CD14-positive monocyte (primary cell): ENCODE measurements around the gene MAD1L1. TPM values are rescaled to one million over a fixed set of nuclear protein-coding genes. Genes with fewer than 3 reads are reported as not detected.

Experiments
- DNase-seq, 3 donors: peaks; one replicate each; pipeline ENCODE4 v3.0.0-alpha.2; 2011 to 2022
- H2AFZ ChIP-seq: 2 replicates; pipeline ENCODE4 v1.6.0; 2012; ENCODE audit warnings: mild to moderate bottlenecking, low read depth, low read length, inconsistent platforms; ENCODE audit not compliant: insufficient read depth, poor library complexity, severe bottlenecking
- H3K27ac ChIP-seq, 2 donors: 1 replicate in 1 of 2; 2 replicates in 1 of 2; pipeline ENCODE4 v1.5.1; 2012 to 2013; ENCODE audit warnings: low read length in 2 of 2, control low read depth in 1 of 2, inconsistent platforms in 1 of 2, low read depth in 1 of 2, mild to moderate bottlenecking in 1 of 2
- H3K27me3 ChIP-seq, 2 donors: one replicate each; pipeline versions ENCODE4 v1.6.0 to v1.6.1; 2011 to 2013; ENCODE audit warnings: low read length in 2 of 2; ENCODE audit not compliant: control insufficient read depth in 2 of 2, insufficient read depth in 2 of 2
- H3K36me3 ChIP-seq, 2 donors: replicated peaks in 1 of 2; 1 replicate in 1 of 2; 2 replicates in 1 of 2; pipeline versions ENCODE4 v1.5.1 to v1.6.1; 2012 to 2013; ENCODE audit warnings: low read length in 2 of 2, control low read depth in 1 of 2, inconsistent platforms in 1 of 2, mild to moderate bottlenecking in 1 of 2; ENCODE audit not compliant: insufficient read depth in 2 of 2, control insufficient read depth in 1 of 2
- H3K4me1 ChIP-seq, 2 donors: 1 replicate in 1 of 2; 2 replicates in 1 of 2; pipeline versions ENCODE4 v1.5.1 to v1.6.1; 2012 to 2013; ENCODE audit warnings: low read length in 2 of 2, control low read depth in 1 of 2, inconsistent platforms in 1 of 2, mild to moderate bottlenecking in 1 of 2, moderate library complexity in 1 of 2; ENCODE audit not compliant: insufficient read depth in 2 of 2, control insufficient read depth in 1 of 2
- H3K4me2 ChIP-seq: replicated peaks from 2 replicates; pipeline ENCODE3; 2012; ENCODE audit warnings: low read length, moderate library complexity, mild to moderate bottlenecking; ENCODE audit not compliant: poor library complexity, severe bottlenecking; ENCODE audit errors: extremely low read depth
- H3K4me3 ChIP-seq, 3 experiments: fragments of 200-600 bp in 1 of 3; sonication (generic) in 1 of 3; replicated peaks in 1 of 3; 1 replicate in 2 of 3; 2 replicates in 1 of 3; pipeline ENCODE4 v1.5.1; 2011 to 2013; ENCODE audit warnings: low read length in 3 of 3, mild to moderate bottlenecking in 3 of 3, control low read depth in 2 of 3, low read depth in 2 of 3, inconsistent platforms in 1 of 3, moderate library complexity in 1 of 3
- H3K79me2 ChIP-seq: 2 replicates; pipeline ENCODE4 v1.6.0; 2012; ENCODE audit warnings: mild to moderate bottlenecking, control low read depth, inconsistent platforms, low read length, moderate library complexity; ENCODE audit not compliant: insufficient read depth
- H3K9ac ChIP-seq: 2 replicates; pipeline ENCODE4 v1.6.0; 2017; ENCODE audit warnings: low read length, mild to moderate bottlenecking; ENCODE audit not compliant: insufficient read depth, poor library complexity, severe bottlenecking
- H3K9me3 ChIP-seq, 2 donors: replicated peaks in 1 of 2; 1 replicate in 1 of 2; 2 replicates in 1 of 2; pipeline versions ENCODE4 v1.5.1 to v1.6.1; 2012 to 2013; ENCODE audit warnings: low read length in 2 of 2, control low read depth in 1 of 2; ENCODE audit not compliant: control insufficient read depth in 1 of 2, insufficient read depth in 1 of 2
- H4K20me1 ChIP-seq: 2 replicates; pipeline ENCODE4 v1.6.0; 2012; ENCODE audit warnings: mild to moderate bottlenecking, low read length, control low read depth, moderate library complexity; ENCODE audit not compliant: insufficient read depth
- H3K27ac Mint-ChIP-seq, 7 donors: one replicate each; pipeline ENCODE4 v1.8.0; 2020; ENCODE audit warnings: mild to moderate bottlenecking in 7 of 7, mixed read lengths in 7 of 7, moderate library complexity in 6 of 7, inconsistent platforms in 2 of 7
- H3K27me3 Mint-ChIP-seq, 3 donors: one replicate each; pipeline ENCODE4 v1.8.0; 2021 to 2022; ENCODE audit warnings: low read depth in 3 of 3, mild to moderate bottlenecking in 3 of 3, mixed read lengths in 3 of 3, moderate library complexity in 3 of 3, inconsistent platforms in 1 of 3
- H3K36me3 Mint-ChIP-seq, 2 donors: one replicate each; pipeline ENCODE4 v1.8.0; 2020; ENCODE audit warnings: mixed read lengths in 2 of 2, inconsistent platforms in 1 of 2, mild to moderate bottlenecking in 1 of 2
- H3K4me1 Mint-ChIP-seq: one replicate; pipeline ENCODE4 v1.8.0; 2020; ENCODE audit warnings: mild to moderate bottlenecking, mixed read lengths
- H3K4me3 Mint-ChIP-seq, 2 donors: one replicate each; pipeline ENCODE4 v1.8.0; 2020; ENCODE audit warnings: mild to moderate bottlenecking in 2 of 2, mixed read lengths in 2 of 2, moderate library complexity in 1 of 2
- H3K9me3 Mint-ChIP-seq, 7 donors: one replicate each; pipeline ENCODE4 v1.8.0; 2020 to 2022; ENCODE audit warnings: mixed read lengths in 7 of 7, mild to moderate bottlenecking in 6 of 7, moderate library complexity in 6 of 7, inconsistent platforms in 2 of 7
- CTCF ChIP-seq: fragments of 200-600 bp; IDR thresholded peaks from one replicate; pipeline ENCODE4 v1.8.0; 2022; ENCODE audit warnings: antibody characterized with exemption, mild to moderate bottlenecking
- WGBS: methylation state at CpG from one replicate; pipeline ENCODE4 v1.1.5; 2013; ENCODE audit warnings: missing lambda C conversion rate; ENCODE audit not compliant: insufficient coverage; 5-methylcytosine and 5-hydroxymethylcytosine counted together
- intact Hi-C, 2 donors: fragments of 100-400 bp; cut with micrococcal nuclease; formaldehyde crosslinking; loops; one replicate each; pipeline versions ENCODE4 v1.15.0 to v1.15.1; 2023
- polyA plus RNA-seq, 3 donors: library from polyadenylated mRNA; depleted of rRNA in 1 of 3; unstranded in 2 of 3; stranded (reverse) in 1 of 3; fragments of 300-500 nt in 2 of 3; fragments of >200 nt in 1 of 3; fragmentation: Illumina TruSeq in 2 of 3; gene quantifications; 1 replicate in 2 of 3; 2 replicates in 1 of 3; pipeline ENCODE4 v1.2.3, GENCODE V29; 2012 to 2021

MAD1L1 gene
- polyA plus RNA-seq, 3 donors: 22.0 to 39.4 (median 33.2) TPM

GRCh38 chr7:1804310-1804709, 428.4 kb downstream of the MAD1L1 start:
- no peak overlapping the region for H3K4me3 ChIP-seq
- no peak for TF ChIP-seq CTCF
- H3K27me3 Mint-ChIP-seq: peaks cover 4 to 6% (median 5%) of the 10 kb centered on the region in 3 donors
- WGBS: 98% methylated on average over 20 of the region's 21 CpGs
- H3K79me2 ChIP-seq: no peaks in the 10 kb centered on the region
- H3K9me3 Mint-ChIP-seq: peaks cover 0 to 30% (median 14%) of the 10 kb centered on the region in 7 donors
- H3K4me1 Mint-ChIP-seq: no peaks in the 10 kb centered on the region
- no peak overlapping the region for H3K9ac ChIP-seq
- DNase-seq: no peak
- H3K4me3 Mint-ChIP-seq: no peak overlapping the region
- H3K36me3 ChIP-seq: no peaks in the 10 kb centered on the region
- H3K27ac ChIP-seq: no peak overlapping the region
- intact Hi-C loops: no loop called here
- H3K27me3 ChIP-seq: no peaks in the 10 kb centered on the region
- H2AFZ ChIP-seq: no peak overlapping the region
- H3K27ac Mint-ChIP-seq: no peak overlapping the region
- no peaks in the 10 kb centered on the region for H4K20me1 ChIP-seq
- H3K4me2 ChIP-seq: no peak overlapping the region
- H3K9me3 ChIP-seq: peaks cover 0 to 3% of the 10 kb centered on the region in 2 donors
- no peaks in the 10 kb centered on the region for H3K4me1 ChIP-seq
- no peaks in the 10 kb centered on the region for H3K36me3 Mint-ChIP-seq

GRCh38 chr7:1802899-1803298, 429.8 kb downstream of the MAD1L1 start:
- H3K79me2 ChIP-seq: no peaks in the 10 kb centered on the region
- no peaks in the 10 kb centered on the region for H3K36me3 ChIP-seq
- H3K27me3 Mint-ChIP-seq: peaks cover 4 to 5% (median 4%) of the 10 kb centered on the region in 3 donors
- H3K4me3 ChIP-seq: no peak overlapping the region
- WGBS: 38% methylated on average over 1 of the region's 4 CpGs
- H3K36me3 Mint-ChIP-seq: no peaks in the 10 kb centered on the region
- H3K9me3 ChIP-seq: peaks cover 0 to 3% of the 10 kb centered on the region in 2 donors
- H3K4me1 Mint-ChIP-seq: no peaks in the 10 kb centered on the region
- DNase-seq: no peak
- no peak overlapping the region for H3K27ac ChIP-seq
- H3K4me1 ChIP-seq: no peaks in the 10 kb centered on the region
- no peak overlapping the region for H2AFZ ChIP-seq
- no peak overlapping the region for H3K9ac ChIP-seq
- TF ChIP-seq CTCF: no peak
- H4K20me1 ChIP-seq: no peaks in the 10 kb centered on the region
- no peak overlapping the region for H3K4me2 ChIP-seq
- H3K27me3 ChIP-seq: no peaks in the 10 kb centered on the region
- H3K27ac Mint-ChIP-seq: no peak overlapping the region
- intact Hi-C loops: no loop called here
- no peak overlapping the region for H3K4me3 Mint-ChIP-seq
- peaks cover 0 to 30% (median 14%) of the 10 kb centered on the region in 7 donors for H3K9me3 Mint-ChIP-seq
